Measurements from ENCODE around the gene TP73.
A peak's percentile ranks its signal among the peaks of the same experiment; 100 is the strongest.
"Not testable (repeated sequence)": the region's sequence is repeated elsewhere in the genome, so short reads cannot be mapped to it uniquely, and the experiment has no call there.

The TP73 gene

GRCh38 chr1:3618531-3618880 lies 33.8 kb upstream of the TP73 start:
- DNase-seq (ENCODE audit: low read depth in 2 of 2, low spot score in 1 of 2): no peak

- DNase-seq (ENCODE audit: low read depth in 2 of 2, low spot score in 1 of 2): peak; percentile 40 to 65
Measured at GRCh38 chr1:3618881-3619671, 33.2 kb upstream of the TP73 start.

GRCh38 chr1:3620708-3621107 lies 31.6 kb upstream of the TP73 start:
- no peak for DNase-seq (ENCODE audit: low read depth in 2 of 2, low spot score in 1 of 2)

GRCh38 chr1:3621151-3621671 lies 31.1 kb upstream of the TP73 start:
- not testable (repeated sequence) for DNase-seq (ENCODE audit: low read depth in 2 of 2, low spot score in 1 of 2)

GRCh38 chr1:3622102-3622501 lies 30.2 kb upstream of the TP73 start:
- not testable (repeated sequence) for DNase-seq (ENCODE audit: low read depth in 2 of 2, low spot score in 1 of 2)

GRCh38 chr1:3623441-3624199 lies 28.7 kb upstream of the TP73 start:
- no peak for DNase-seq (ENCODE audit: low read depth in 2 of 2, low spot score in 1 of 2)

GRCh38 chr1:3624200-3625136 lies 27.8 kb upstream of the TP73 start, which contains the start of gene TPRG1L:
Gene TPRG1L (plus strand): TSS chr1:3625015. CDS start chr1:3625073, 58 bp downstream.
- DNase-seq (ENCODE audit: low read depth in 2 of 2, low spot score in 1 of 2): peak; percentile 93 to 96

- DNase-seq (ENCODE audit: low read depth in 2 of 2, low spot score in 1 of 2): peak in 1 of 2 donors; percentile 6
Measured at GRCh38 chr1:3625151-3625907, 27.0 kb upstream of the TP73 start.

- DNase-seq (ENCODE audit: low read depth in 2 of 2, low spot score in 1 of 2): no peak
Measured at GRCh38 chr1:3626025-3626424, 26.3 kb upstream of the TP73 start.

- DNase-seq (ENCODE audit: low read depth in 2 of 2, low spot score in 1 of 2): no peak
Measured at GRCh38 chr1:3627515-3628253, 24.6 kb upstream of the TP73 start.

GRCh38 chr1:3628445-3628844 lies 23.9 kb upstream of the TP73 start:
- DNase-seq (ENCODE audit: low read depth in 2 of 2, low spot score in 1 of 2): no peak

- no peak for DNase-seq (ENCODE audit: low read depth in 2 of 2, low spot score in 1 of 2)
Measured at GRCh38 chr1:3629561-3630160, 22.7 kb upstream of the TP73 start.

- DNase-seq (ENCODE audit: low read depth in 2 of 2, low spot score in 1 of 2): no peak
Measured at GRCh38 chr1:3630161-3630611, 22.1 kb upstream of the TP73 start.

GRCh38 chr1:3630914-3631313 lies 21.4 kb upstream of the TP73 start:
- DNase-seq (ENCODE audit: low read depth in 2 of 2, low spot score in 1 of 2): no peak

- no peak for DNase-seq (ENCODE audit: low read depth in 2 of 2, low spot score in 1 of 2)
Measured at GRCh38 chr1:3631320-3632260, 20.7 kb upstream of the TP73 start.

- DNase-seq (ENCODE audit: low read depth in 2 of 2, low spot score in 1 of 2): no peak
Measured at GRCh38 chr1:3632298-3632697, 20.0 kb upstream of the TP73 start.

GRCh38 chr1:3632716-3633343 lies 19.5 kb upstream of the TP73 start:
- DNase-seq (ENCODE audit: low read depth in 2 of 2, low spot score in 1 of 2): no peak

All from stimulated activated CD8-positive, alpha-beta memory T cell treated with anti-CD3 and anti-CD28 coated beads, Interleukin-4, amount 100 ng/mL, for 4 hours (primary cell).